ENCODE results near the gene GADL1. TPM values are rescaled to one million over a fixed set of nuclear protein-coding genes. Genes with fewer than 3 reads are reported as not detected.

The GADL1 gene
- total RNA-seq, 1 experiment from 2014 or later: not detected

GRCh38 chr3:30700702-30701321, 193.6 kb downstream of the GADL1 start:
- Histone ChIP-seq H3K9me2 (ENCODE audit: insufficient read depth) (no peaks in the 10 kb centered on the region), H3K36me3 (ENCODE audit: control insufficient read depth in 1 of 2, insufficient read depth in 2 of 2, low read length in 2 of 2) (peaks cover 4 to 5% of the 10 kb centered on the region in 2 experiments; a peak in 2 of 4 replicates), H3K79me2 (ENCODE audit: insufficient read depth, low read length) (no peaks in the 10 kb centered on the region), H4K20me1 (ENCODE audit: insufficient read depth) (no peaks in the 10 kb centered on the region; the same call in 1 of the 2 replicates), H3K4me3 (replicated peaks in 1 of 2; ENCODE audit: low read depth in 1 of 2, low read length in 2 of 2) (no peak overlapping the region), H3K9ac (ENCODE audit: low read length) (no peak overlapping the region), H3K4me1 (ENCODE audit: control insufficient read depth in 1 of 2, insufficient read depth in 2 of 2, low read length in 2 of 2) (no peaks in the 10 kb centered on the region), H3K27me3 (ENCODE audit: insufficient read depth, low read length) (no peaks in the 10 kb centered on the region), H3K9me3 (ENCODE audit: control insufficient read depth in 1 of 2, insufficient read depth in 1 of 2, low read depth in 1 of 2, low read length in 2 of 2) (no peaks in the 10 kb centered on the region), H3K27ac (ENCODE audit: low read depth, low read length) (no peak overlapping the region), H3K4me2 (ENCODE audit: low read length) (no peak overlapping the region), H2AFZ (ENCODE audit: low read depth, low read length, poor library complexity, severe bottlenecking) (no peak overlapping the region)
- ChIA-PET RAD21 (ENCODE audit: low non-redundant PET in 1 of 2, low total read pairs in 2 of 2, uncharacterized antibody in 2 of 2, unreplicated experiment in 2 of 2) (no interaction called here), CTCF (no interaction called here), POLR2A (no interaction called here)
- no peak for DNase-seq (ENCODE audit: low read depth, low spot score)
- ATAC-seq: no peak
- no peak for TF ChIP-seq ZFX (IDR thresholded peaks at IDR 0.05)
- no peak for TF ChIP-seq EGR1 (IDR thresholded peaks at IDR 0.05; ENCODE audit: low read depth)
- no peak for TF ChIP-seq ZNF274 (IDR thresholded peaks at IDR 0.05; ENCODE audit: low read depth, low read length)
- no peak for TF ChIP-seq POLR2AphosphoS5 (IDR thresholded peaks at IDR 0.05; ENCODE audit: low read depth, low read length)
- intact Hi-C loops (cut with micrococcal nuclease): no loop called here
- TSS peak; percentile 1 for BruUV-seq (replicated peaks)

DNA sequence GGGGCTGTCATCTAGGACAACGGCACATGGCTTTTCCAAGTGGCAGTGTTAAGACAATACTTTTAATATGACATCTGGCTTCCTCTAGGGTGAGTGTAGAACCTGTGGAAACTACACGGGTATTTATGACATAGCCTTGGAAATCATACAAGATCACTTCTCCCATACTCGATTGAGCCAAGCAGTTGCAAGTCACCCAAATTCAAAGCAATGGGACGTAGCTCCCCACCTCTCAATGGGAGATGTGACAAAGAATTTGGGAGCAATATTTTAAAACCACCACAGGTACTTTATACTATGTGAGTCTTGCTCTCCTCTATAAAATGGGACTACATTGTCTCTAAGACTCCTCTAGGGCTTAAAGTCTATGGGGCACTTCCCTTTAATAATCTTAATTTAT, 194.5 kb downstream of the GADL1 start:
- ChIA-PET RAD21 (ENCODE audit: low non-redundant PET in 1 of 2, low total read pairs in 2 of 2, uncharacterized antibody in 2 of 2, unreplicated experiment in 2 of 2) (no interaction called here), POLR2A (no interaction called here), CTCF (no interaction called here)
- ATAC-seq: no peak
- intact Hi-C loops (cut with micrococcal nuclease): no loop called here
- Histone ChIP-seq H4K20me1 (ENCODE audit: insufficient read depth) (no peaks in the 10 kb centered on the region; the same call in 1 of the 2 replicates), H3K36me3 (ENCODE audit: control insufficient read depth in 1 of 2, insufficient read depth in 2 of 2, low read length in 2 of 2) (peaks cover 7 to 13% of the 10 kb centered on the region in 2 experiments; a peak in 3 of 4 replicates), H3K4me1 (ENCODE audit: control insufficient read depth in 1 of 2, insufficient read depth in 2 of 2, low read length in 2 of 2) (no peaks in the 10 kb centered on the region), H2AFZ (ENCODE audit: low read depth, low read length, poor library complexity, severe bottlenecking) (no peak overlapping the region), H3K27me3 (ENCODE audit: insufficient read depth, low read length) (no peaks in the 10 kb centered on the region), H3K27ac (ENCODE audit: low read depth, low read length) (no peak overlapping the region), H3K9me2 (ENCODE audit: insufficient read depth) (no peaks in the 10 kb centered on the region), H3K9me3 (ENCODE audit: control insufficient read depth in 1 of 2, insufficient read depth in 1 of 2, low read depth in 1 of 2, low read length in 2 of 2) (no peaks in the 10 kb centered on the region), H3K4me2 (ENCODE audit: low read length) (no peak overlapping the region), H3K9ac (ENCODE audit: low read length) (no peak overlapping the region), H3K4me3 (replicated peaks in 1 of 2; ENCODE audit: low read depth in 1 of 2, low read length in 2 of 2) (no peak overlapping the region), H3K79me2 (ENCODE audit: insufficient read depth, low read length) (no peaks in the 10 kb centered on the region)
- no peak for DNase-seq (ENCODE audit: low read depth, low spot score)
- TF ChIP-seq SIN3A (IDR thresholded peaks at IDR 0.05; ENCODE audit: low read depth): no peak
- TF ChIP-seq ZBTB33 (IDR thresholded peaks at IDR 0.05; ENCODE audit: extremely low read depth, insufficient replicate concordance, low read length): no peak
- TF ChIP-seq ELF1 (IDR thresholded peaks at IDR 0.05; ENCODE audit: borderline replicate concordance, low read depth): no peak
- no peak for TF ChIP-seq ZNF274 (IDR thresholded peaks at IDR 0.05; ENCODE audit: low read depth, low read length)
- TF ChIP-seq JUND (IDR thresholded peaks at IDR 0.05): no peak
- TF ChIP-seq SRF (IDR thresholded peaks at IDR 0.05; ENCODE audit: low read depth): no peak
- no peak for TF ChIP-seq CEBPB (IDR thresholded peaks at IDR 0.05; ENCODE audit: low read depth)
- TF ChIP-seq EZH2 (IDR thresholded peaks at IDR 0.05): no peak
- TF ChIP-seq POLR2A (IDR thresholded peaks at IDR 0.05; ENCODE audit: borderline replicate concordance, extremely low read depth, insufficient read depth, insufficient read length): no peak
- TF ChIP-seq, protein P1, sequence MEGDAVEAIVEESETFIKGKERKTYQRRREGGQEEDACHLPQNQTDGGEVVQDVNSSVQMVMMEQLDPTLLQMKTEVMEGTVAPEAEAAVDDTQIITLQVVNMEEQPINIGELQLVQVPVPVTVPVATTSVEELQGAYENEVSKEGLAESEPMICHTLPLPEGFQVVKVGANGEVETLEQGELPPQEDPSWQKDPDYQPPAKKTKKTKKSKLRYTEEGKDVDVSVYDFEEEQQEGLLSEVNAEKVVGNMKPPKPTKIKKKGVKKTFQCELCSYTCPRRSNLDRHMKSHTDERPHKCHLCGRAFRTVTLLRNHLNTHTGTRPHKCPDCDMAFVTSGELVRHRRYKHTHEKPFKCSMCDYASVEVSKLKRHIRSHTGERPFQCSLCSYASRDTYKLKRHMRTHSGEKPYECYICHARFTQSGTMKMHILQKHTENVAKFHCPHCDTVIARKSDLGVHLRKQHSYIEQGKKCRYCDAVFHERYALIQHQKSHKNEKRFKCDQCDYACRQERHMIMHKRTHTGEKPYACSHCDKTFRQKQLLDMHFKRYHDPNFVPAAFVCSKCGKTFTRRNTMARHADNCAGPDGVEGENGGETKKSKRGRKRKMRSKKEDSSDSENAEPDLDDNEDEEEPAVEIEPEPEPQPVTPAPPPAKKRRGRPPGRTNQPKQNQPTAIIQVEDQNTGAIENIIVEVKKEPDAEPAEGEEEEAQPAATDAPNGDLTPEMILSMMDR (IDR thresholded peaks at IDR 0.05 in 2 of 3, conservative IDR thresholded peaks at IDR 0.05 in 1 of 3; ENCODE audit: borderline replicate concordance in 1 of 3, insufficient read depth in 1 of 3, low read depth in 2 of 3, low read length in 2 of 3): no peak
- TF ChIP-seq, protein P2, sequence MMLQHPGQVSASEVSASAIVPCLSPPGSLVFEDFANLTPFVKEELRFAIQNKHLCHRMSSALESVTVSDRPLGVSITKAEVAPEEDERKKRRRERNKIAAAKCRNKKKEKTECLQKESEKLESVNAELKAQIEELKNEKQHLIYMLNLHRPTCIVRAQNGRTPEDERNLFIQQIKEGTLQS (IDR thresholded peaks at IDR 0.05): no peak
- no TSS peak for BruUV-seq (replicated peaks)
